Right hindlimb (tissue), 1 donor: ENCODE data around the gene SLC35G6.

ENCODE experiments used
- DNase-seq: peaks from one replicate; pipeline ENCODE4 v3.0.0-alpha.2; 2018

Gene SLC35G6

DNA sequence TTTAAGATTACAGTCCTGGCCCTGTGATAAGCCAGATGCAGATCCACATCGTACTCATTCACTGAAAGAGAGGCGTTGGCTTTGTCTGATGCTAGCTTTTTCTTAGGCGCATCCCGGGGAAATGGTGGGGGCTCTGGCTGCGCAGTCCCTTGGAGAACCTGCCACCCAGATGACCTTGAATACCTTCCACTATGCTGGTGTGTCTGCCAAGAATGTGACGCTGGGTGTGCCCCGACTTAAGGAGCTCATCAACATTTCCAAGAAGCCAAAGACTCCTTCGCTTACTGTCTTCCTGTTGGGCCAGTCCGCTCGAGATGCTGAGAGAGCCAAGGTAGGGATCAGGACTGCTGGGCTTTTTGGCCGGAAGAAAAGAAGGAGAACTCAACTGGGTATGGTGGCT, 26.9 kb downstream of the SLC35G6 start:
- DNase-seq = no peak

DNA sequence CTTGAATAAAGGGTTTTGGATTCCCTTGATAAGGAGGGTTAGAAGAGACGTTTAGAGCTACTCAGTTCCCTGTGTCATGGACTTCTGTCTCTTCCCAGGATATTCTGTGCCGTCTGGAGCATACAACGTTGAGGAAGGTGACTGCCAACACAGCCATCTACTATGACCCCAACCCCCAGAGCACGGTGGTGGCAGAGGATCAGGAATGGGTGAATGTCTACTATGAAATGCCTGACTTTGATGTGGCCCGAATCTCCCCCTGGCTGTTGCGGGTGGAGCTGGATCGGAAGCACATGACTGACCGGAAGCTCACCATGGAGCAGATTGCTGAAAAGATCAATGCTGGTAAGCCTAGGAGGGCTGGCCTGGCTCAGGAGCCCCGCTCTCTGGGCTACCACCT, 27.6 kb downstream of the SLC35G6 start:
- no peak for DNase-seq

DNA sequence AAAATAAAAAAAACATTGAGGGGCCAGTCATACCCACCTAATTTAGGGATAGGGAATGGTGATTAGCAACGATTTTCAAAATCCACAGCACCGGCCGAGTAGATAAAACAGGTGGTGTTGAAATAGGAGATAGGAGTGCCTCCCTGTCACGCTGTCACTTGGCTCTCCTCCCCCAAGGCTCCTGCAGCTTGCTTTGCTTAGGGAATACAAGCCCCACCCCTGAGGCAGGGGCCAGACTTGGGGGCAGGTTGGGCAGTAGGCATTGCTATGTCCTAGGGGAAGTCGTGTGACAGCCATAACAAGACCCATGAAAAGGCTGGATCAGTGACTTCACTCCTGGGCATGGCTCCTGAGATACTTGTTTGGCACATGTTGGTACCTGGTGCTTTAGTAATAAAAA, 28.7 kb downstream of the SLC35G6 start:
- DNase-seq = no peak

DNA sequence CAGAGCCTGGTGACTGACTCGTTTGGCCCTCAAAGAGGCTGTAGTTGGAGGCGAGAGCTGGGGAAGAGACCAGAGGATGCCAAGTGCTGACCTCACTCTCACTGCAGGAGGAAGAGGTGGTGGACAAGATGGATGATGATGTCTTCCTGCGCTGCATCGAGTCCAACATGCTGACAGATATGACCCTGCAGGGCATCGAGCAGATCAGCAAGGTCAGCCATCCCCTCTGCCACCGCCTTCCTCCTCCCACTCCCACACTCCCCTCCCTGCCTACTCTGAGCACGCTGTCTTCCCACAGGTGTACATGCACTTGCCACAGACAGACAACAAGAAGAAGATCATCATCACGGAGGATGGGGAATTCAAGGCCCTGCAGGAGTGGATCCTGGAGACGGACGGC, 29.9 kb downstream of the SLC35G6 start:
- no peak for DNase-seq

DNA sequence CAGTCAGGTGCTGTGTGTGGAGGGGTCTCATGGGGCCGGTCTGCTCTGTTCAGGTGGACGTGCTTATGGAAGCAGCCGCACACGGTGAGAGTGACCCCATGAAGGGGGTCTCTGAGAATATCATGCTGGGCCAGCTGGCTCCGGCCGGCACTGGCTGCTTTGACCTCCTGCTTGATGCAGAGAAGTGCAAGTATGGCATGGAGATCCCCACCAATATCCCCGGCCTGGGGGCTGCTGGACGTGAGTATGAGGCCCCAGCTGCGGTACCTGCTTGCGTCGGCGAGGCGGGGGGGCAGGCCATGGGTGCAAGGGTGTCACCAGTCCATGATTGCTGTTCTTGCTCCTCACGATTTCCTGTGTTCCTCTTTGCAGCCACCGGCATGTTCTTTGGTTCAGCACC, 30.9 kb downstream of the SLC35G6 start:
- no peak for DNase-seq

DNA sequence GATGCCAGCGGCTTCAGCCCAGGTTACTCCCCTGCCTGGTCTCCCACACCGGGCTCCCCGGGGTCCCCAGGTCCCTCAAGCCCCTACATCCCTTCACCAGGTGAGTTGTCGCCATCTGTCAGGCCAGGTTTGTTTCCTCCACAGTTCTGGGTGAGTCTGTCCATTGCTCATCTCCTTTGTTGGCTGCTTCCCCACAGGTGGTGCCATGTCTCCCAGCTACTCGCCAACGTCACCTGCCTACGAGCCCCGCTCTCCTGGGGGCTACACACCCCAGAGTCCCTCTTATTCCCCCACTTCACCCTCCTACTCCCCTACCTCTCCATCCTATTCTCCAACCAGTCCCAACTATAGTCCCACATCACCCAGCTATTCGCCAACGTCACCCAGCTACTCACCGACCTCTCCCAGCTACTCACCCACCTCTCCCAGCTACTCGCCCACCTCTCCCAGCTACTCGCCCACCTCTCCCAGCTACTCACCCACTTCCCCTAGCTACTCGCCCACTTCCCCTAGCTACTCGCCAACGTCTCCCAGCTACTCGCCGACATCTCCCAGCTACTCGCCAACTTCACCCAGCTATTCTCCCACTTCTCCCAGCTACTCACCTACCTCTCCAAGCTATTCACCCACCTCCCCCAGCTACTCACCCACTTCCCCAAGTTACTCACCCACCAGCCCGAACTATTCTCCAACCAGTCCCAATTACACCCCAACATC, 31.7 kb downstream of the SLC35G6 start:
- no peak for DNase-seq

DNA sequence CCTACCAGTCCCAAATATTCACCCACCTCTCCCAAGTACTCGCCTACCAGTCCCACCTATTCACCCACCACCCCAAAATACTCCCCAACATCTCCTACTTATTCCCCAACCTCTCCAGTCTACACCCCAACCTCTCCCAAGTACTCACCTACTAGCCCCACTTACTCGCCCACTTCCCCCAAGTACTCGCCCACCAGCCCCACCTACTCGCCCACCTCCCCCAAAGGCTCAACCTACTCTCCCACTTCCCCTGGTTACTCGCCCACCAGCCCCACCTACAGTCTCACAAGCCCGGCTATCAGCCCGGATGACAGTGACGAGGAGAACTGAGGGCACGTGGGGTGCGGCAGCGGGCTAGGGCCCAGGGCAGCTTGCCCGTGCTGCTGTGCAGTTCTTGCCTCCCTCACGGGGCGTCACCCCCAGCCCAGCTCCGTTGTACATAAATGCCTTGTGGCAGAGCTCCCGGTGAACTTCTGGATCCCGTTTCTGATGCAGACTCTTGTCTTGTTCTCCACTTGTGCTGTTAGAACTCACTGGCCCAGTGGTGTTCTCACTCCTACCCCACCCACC, 32.7 kb downstream of the SLC35G6 start:
- no peak for DNase-seq

DNA sequence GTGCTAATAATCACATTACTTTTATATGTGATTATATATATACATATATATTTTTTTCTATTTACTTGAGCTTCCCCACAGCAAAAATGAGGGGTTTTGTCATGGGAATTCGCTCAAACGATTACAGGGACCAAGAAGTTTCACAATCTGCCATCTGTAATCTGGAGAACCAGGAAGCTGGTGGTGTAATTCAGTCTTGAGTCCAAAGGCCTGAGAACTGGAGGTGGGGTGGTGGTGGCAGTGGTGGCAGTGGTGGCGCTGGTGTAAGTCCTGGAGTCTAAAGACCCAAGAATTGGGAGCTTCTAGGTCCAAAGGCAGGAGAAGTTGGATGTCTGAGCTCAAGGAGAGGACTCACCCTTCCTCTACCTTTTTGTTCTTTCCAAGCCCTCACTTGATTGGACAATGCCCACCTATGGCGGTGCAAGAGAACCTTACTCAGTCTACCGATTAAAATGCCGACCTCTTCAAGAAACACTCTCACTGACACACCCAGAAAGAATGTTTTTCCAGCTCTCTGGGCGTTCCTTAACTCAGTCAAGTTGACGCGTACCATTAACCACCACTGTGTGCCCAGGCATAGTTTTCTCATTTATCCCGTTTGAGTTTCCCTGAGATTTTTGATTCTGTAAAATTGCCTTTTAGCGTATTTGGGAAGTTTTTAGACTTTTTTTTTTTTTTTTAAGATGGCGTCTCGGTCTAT, 34.8 kb downstream of the SLC35G6 start:
- no peak for DNase-seq

DNA sequence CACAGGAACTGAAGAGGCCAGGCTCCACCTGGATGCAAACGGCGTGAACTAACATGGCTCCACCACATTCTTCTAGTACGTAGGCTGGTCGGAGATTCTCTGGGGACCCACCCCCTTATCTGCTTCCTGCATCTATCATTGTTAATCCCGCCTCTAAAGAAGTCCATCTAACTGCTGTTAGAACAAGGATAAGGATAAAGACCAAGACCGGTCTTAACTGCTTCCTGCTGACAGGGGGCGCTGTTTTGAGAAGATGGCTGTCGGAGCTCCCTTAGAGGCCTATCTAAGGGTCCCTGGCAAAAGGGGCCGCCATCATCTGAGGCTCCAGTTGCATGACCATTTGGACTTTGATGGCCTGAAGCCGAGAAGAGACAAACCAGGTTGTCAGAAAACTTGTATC, 41.8 kb downstream of the SLC35G6 start:
- no peak for DNase-seq

DNA sequence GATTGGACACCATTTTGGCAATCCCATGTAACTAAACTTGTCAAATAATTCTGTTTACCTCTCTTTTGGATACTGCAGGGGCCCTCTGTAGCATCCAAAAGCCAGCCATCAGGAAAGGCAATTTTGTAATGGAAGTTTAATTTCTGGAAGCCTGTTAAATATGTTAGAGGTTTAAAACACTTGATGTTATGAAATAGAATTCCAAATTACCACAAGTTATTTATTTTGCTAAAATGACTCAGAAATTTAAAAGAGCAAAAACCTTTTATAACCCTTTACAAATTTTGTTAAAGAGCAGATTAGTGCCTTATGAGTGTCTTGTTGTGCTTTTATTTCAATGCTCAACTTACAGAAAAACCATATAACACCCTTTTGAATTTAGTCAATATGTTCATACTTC, 47.6 kb downstream of the SLC35G6 start:
- DNase-seq = no peak

DNA sequence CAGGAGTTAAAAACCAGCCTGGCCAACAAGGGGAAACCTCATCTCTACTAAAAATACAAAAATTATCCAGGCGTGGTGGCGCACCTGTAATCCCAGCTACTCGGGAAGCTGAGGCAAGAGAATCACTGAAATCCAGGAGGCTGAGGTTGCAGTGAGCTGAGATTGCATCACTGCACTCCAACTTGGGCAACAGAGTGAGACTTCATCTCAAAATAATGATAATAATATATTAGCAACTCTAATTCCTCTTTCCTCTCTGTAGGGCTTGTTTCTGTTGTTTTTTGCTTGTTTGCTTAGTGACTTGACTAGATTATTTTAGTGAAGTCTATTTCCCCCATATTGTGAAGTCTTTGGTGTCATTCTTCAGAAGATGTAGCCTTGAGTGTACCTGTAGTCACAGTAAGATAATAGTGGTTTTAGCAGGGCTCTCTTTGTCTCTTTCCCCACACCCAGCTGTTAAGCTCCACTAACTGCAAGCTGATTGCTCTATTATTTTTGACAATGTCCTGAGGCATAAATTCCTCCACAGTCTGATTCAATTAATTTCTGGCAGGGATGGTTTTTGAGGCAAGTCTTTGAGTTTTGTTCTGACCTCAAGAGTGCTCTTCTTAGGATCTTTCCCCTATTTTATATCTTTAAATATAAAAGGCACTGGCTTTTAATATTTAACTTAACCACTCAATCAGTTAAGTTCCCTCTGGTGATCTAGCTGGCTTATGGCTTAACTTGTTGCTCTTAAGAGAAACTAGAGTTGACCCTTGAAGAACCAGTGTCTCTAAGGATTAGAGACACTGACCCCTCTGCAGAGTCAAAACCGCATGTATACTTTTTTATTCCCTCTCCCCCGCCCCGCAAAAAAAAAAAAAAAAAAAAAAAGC, 49.0 kb downstream of the SLC35G6 start:
- no peak for DNase-seq
